Measurements from ENCODE around the gene BPIFA2.
"Not testable (repeated sequence)": the region's sequence is repeated elsewhere in the genome, so short reads cannot be mapped to it uniquely, and the experiment has no call there.

Gene BPIFA2

DNA sequence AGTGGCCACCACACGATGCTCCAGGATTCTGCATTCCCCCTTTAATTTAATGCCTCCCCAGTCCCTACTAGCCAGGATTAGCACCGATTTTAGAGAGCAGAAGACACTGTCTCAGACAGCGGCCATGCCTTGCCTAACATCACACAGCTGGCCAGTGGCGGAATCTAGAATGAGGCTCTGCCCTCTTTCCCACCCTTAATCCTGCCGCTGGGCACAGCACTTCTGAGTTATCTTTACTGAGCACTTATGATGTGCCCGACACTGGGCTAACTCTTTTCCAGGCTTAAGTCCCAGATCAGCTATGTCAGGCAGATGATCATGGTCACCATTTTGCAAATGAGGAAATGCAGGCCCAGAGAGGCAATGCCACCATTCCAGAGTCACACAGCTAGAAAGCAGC lies 5.6 kb upstream of the BPIFA2 start:
- DNase-seq, result no peak

DNA sequence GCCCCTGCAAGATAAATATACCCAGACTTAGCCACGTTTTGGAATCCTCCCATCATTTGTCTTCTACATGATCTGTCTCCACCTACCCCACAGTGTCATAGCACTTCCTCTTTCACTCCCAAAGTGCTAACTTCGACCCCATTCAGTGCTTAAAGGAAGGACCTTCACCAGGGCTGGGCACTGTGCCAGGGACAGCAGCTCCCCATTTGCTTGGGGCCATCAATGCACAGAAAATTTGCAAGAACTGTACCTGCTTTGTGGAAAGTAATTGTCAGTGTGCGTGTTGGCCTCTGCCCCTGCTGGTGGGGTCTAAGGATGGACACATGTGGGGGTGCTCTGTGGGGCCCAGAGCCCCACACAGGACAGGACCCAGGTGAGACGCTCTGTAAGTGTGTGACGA lies 5.2 kb upstream of the BPIFA2 start:
- DNase-seq, result no peak

DNA sequence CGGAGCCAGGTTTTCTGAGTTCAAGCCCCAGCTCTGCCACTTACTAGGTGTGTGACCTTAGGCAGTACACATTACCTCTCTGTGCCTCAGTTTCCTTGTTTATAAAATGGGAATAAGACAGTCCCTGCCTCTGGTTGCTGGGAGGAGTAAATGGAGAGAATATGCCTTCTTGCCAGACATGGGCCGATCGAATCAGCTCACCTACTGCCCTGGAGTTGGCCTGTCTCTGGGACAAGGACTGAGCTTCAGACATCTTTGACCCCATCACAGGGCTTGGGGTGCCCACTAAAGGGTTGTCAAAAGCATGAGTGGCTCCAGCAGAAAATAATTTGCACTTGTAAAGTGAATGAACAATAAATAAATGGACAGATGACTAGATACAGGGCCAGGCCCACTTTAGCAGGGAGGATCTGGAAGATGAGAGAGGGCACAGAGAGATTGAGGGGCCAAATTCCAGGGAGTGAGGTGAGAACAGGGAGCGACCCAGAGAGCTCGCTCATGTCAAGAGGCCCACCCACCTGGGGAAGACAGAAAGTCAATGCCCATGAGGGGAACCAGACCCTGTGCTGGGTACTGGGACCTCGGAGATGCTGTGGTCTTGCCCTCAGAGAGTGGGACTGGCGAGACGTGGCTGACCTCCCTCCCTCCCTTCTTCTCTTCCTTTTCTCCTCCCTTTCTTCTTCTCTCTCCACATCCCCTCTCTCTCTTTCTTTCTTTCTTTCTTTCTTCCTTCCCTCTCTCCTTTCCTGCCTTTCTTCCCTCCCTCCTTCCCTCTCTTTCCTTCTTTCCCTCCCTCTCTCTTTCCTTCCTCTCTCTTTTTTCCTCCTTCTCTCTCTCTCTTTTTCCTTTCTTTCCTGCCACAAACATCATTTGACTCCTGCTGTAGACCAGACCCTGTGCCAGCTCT lies 3.9 kb upstream of the BPIFA2 start:
- DNase-seq, result no peak

DNA sequence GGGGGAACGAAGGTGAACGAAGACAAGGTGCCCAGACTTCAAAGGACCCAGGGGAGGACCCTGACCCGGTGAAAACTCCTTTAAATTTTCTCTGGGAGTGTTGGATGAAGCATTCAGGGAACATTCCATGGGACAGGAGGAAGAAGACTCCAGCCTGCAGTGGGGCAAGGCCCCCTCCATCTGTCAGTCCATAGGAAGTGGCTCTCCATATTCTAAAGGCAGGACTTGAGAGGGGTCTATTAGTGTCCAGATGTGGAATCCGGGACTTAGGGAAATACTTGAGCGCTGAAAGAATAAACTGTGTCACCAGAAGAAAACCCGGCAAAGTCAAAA lies 3.2 kb upstream of the BPIFA2 start:
- DNase-seq, result no peak

DNA sequence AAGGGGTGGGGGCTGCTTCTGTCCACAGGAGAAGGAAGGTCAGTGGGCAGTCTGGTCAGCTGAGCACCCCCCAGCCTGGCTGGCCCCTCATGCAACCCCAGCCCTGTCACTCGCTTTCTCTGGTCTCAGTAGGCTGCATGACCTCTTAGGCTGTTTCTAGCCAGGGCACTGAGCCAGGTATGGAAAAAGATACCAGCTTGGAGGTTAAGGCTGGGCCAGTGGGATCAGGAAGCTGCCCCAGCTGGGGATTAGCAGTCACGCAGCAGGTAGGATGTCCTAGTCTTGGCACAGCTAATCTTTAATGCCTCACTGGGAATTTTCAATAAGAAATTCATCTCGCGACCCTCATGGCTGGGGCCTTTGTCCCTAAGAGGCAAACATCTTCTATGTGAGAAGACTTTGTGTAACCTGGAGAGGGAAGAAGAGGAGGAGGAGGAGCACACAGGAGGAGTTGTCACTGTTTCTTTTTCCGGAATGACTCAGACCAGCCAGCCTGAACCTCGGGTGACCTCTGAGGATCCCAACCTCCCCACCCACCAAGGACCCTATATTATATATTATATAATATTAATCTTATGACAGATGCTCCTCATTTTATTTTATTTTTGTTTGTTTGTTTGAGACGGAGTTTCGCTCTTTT lies 2.4 kb upstream of the BPIFA2 start:
- no peak for DNase-seq

DNA sequence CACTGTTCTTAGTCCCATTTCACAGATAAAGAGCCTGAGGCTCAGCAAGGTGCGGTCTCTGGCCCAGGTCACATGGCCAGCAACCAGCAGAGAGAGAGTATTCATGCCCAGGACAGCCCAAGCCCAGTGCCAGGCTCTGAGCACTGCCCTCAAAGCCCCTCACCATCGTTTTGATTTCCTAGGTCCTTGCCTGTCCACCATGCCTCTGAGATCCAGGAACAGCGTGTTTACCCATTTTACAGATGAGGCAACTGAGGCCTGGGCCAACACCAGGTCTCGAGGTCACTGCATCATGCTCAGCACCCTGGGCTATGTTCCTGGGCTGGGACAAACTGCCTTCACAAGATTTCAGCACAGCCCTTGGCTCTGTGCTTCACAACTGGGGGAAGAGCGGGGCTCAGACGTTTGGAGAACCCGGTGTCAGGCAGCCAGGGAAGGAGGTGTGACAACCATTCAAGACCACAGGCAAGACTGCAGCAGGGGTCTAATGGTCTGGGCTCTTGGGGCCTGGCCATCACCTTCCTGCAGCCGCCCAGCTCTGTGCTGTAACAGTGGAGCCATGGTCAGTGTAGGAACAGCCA lies 1.3 kb upstream of the BPIFA2 start:
- no peak for DNase-seq

DNA sequence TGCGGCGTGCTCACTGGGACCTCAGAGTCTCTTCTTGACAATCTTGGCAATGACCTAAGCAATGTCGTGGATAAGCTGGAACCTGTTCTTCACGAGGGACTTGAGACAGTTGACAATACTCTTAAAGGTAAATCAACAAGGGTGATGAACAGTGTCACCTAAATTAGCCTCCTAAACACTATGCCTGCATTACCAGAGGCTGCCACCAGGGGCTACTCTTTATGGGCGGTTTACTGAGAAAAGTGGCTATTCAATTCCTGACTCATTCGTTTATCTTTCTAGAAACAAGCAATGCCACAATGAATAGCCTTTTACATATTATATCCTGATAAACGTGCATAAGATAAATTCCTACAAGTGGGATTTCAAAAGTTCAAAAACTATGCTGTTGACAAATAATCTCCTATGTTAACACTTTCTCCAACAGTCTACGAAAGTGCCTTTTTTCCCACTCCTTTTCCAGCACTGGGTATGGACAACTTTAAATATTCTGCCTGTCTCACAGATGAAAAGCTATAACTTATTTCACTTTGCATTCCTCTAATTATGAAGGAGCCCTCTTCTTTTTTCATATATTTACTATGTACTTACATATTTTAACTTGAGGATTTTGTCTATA lies 1.3 kb downstream of the BPIFA2 start:
- DNase-seq, result peak; percentile 7 to 62

DNA sequence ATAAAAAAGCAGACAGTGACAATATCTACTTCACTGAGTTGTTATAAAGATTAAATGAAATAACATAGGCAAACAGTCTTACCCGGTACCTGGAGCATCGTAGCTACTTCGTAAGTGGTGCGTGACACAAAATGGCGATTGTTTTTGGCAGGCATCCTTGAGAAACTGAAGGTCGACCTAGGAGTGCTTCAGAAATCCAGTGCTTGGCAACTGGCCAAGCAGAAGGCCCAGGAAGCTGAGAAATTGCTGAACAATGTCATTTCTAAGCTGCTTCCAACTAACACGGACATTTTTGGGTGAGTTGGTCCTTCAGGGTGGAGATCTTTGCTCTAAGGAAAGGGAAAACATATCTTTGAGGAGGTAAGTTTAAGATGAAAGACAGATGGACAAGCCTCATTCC lies 4.8 kb downstream of the BPIFA2 start:
- no peak for DNase-seq

DNA sequence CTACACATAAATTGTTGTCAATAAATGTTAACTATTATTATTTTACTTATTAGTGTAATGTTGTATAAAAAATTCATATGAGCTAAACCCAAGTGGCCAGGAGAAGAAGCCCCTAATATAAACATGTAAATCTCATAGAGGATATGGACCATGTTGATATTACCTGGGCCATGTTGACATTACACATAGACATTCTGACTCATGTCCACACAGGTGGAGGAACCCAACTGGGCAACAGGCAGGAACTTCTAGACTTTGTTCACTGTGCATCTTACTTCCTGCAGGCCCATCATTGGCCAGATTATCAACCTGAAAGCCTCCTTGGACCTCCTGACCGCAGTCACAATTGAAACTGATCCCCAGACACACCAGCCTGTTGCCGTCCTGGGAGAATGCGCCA lies 7.2 kb downstream of the BPIFA2 start:
- DNase-seq, result no peak

DNA sequence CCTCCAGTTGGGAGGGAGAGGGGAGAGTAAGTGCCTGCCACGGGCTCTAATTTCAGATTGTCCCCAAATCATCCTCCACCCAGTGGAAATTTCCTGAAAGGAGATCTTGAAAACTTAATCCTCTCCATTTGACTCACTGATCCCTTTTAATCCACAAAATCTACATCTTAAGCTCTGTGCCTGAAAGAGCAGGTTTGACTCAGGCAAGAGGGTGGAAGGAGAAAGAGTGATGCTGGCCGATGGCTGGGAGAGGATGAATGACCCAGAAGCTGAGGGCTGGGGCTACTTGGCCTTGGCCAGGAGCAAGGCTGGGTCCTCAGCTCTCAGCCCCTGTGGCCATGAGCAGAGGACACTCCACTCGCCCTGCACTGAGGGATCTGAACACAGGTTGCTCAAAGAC lies 8.1 kb downstream of the BPIFA2 start:
- DNase-seq, result no peak

DNA sequence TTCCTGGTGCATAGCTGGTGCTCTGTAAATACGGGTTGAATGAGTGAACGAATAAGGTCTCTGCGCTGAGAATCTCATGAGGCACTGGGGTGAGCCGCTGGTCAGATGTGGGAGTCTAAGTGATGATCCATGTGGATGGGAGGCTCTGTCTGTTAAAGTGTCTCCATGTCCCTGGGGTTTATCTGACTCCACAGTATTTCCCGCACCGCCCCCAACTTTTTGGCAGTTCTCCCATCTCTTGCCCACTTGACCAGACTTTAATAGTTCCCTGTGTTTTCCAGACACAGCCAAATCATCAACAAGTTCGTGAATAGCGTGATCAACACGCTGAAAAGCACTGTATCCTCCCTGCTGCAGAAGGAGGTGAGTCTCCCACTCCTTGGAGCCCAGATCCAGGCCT lies 9.9 kb downstream of the BPIFA2 start:
- no peak for DNase-seq

DNA sequence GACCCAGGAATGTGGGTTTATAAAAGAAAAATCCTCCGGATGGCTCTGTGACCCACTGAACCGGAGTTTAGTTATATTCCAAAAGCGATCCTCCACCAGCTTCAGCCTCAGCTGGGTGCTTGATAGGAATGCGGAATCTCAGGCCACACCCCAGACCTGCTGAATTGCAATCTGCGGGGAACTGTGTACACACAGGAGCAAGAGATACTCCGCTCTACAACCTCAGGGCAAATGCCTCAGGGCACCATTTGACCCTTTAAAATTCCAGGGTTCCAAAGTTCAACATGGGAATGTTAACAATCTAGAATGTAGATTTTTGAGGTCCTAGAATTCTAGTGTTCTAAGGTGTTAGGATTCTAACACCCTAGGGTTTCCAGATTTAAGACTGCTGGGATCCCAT lies 10.8 kb downstream of the BPIFA2 start:
- no peak for DNase-seq

DNA sequence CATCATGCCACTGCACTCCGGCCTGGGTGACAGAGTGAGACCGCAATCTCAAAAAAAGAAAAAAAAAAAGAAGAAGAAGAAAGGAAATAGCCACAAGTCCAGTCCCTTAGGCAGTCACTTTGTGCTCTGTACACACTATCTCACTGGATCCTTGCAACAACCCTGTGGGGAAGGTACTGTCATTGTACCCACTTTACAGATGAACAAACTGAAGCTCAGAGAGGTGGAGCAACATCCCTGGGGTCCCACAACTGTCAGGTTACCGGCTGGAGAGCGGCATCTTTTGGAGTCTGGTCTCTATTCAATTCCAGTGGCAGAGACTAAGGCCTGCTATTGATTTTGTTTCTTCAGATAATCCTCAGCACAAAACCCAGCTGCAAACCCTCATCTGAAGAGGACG lies 12.2 kb downstream of the BPIFA2 start:
- no peak for DNase-seq

DNA sequence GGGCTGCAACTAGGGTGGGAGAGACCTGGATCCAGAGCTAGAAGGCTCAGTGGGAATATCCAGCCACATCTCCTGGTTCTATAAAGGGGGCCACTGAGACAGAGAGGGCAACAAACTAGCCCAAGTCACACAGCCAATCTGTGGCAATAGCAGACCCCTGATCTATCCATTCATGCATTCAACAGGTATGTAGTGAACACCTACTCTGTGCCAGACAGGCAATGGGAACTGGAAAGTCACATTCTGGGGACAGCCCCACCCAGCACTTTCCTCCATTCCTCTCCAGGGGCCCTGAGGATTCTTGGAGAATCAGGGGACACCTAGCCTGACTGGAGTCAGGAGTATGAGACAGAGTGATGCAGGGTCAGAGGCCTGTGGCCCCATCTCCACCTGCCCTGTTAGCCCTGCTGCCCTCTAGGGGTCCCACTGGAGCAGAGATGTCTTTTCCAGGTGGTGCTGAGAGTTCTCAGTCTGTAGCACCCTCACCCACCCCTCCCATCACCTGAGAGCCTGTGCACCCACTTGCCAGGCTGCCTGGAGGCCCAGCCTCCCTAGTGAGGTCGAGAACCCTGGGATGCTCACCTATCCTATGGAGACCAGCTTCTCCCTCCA lies 13.6 kb downstream of the BPIFA2 start:
- DNase-seq, result no peak

DNA sequence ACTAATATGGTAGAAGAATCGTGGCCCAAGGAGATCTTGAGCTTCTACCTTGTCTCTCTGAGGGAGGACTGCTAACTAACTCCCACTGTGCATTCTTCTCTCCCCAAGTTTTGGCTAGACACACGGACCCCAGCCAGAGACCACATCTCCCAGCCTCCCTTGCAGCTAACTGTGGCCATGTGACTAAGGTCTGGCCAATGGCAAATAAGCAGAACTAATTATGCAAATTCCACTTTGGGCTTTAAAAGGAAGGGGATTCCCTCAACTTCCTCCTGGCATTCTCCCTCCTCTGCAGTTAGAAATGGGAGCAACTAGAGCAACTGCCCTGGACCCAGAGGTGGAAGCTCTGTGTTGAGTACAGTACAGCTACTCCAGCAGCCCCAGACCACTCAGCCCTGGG lies 15.4 kb downstream of the BPIFA2 start:
- peak; percentile 48 to 55 for DNase-seq

DNA sequence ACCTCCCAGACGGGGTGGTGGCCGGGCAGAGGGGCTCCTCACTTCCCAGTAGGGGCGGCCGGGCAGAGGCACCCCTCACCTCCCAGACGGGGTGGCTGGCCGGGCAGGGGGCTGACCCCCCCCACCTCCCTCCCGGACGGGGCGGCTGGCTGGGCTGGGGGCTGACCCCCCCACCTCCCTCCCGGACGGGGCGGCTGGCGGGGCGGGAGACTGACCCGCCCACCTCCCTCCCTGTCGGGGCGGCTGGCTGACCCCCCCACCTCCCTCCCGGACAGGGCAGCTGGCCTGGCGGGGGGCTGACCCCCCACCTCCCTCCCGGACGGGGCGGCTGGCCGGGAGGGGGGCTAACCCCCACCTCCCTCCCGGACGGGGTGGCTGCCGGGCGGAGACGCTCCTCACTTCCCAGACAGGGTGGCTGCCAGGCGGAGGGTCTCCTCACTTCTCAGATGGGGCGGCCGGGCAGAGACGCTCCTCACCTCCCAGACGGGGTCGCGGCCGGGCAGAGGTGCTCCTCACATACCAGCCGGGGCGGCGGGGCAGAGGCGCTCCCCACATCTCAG lies 17.2 kb downstream of the BPIFA2 start:
- DNase-seq, result not testable (repeated sequence)

DNA sequence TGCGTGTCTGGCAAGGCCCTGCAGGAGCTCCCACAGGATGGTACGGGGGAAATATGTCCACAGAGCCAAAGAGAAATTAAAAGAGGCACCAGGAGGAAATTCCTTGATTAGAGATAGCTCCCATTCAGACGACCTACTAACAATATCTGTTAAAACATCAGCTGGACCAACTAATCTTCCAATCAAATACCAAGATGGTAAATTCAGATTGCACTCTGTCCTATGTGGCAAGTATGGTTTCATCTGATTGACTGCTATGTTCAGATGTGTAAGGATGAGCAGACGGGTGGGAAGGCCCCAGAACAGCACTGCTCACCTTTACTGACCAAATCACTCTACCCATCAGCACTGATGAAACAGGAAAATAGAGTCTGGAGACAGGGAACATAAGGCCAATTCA lies 19.5 kb downstream of the BPIFA2 start:
- no peak for DNase-seq

DNA sequence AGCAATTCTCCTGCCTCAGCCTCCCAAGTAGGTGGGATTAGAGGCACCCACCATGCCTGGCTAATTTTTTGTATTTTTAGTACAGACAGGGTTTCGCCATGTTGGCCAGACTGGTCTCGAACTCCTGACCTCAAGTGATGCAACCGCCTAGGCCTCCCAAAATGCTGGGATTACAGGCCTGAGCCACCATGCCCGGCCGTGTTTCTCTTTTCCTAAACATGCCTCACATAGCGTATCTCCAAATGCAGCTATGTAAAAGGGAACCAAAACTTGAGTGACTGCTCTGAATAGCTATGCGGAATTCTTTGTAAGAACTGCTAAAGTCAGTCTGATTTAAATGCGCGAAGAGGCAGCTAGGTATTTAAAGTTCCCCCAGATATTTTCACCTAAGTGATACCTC lies 20.5 kb downstream of the BPIFA2 start:
- DNase-seq, result no peak

DNA sequence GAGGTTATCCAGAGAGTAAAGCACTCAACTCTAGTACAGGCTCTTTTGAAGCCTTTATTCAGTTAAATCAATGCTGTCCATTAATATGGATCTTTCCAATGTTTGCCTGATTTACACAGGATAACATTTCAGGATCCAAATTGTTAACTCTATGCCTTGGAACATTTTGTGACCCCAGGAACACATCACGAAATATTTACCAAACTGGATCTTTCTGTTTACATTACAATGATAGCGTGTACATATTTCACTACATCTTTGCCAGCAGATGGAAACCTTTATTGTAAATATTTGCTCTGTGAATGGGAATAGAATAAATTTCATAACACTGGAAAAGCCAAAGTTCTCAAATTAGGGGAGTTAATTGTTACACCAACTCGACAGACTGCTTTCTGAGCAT lies 23.5 kb downstream of the BPIFA2 start:
- DNase-seq, result no peak

DNA sequence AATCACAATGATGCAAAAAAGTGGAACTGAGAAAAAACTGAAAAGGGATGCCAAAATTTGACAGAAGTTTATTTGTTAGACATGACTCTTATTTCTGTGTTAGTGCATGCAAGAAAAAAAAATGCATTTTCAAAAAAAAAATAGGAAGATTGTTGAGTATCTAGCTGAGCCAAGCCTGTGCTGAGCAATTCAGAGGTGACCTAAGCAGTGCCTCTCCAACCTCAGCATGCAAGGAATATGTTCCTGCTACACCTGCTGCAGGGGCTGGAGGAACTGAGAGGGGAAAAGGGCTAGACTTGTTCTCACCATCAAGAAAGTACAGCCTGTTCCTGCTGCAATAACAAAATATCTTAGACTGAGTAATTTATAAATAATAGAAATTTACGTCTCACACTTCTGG lies 24.0 kb downstream of the BPIFA2 start:
- DNase-seq, result no peak

DNA sequence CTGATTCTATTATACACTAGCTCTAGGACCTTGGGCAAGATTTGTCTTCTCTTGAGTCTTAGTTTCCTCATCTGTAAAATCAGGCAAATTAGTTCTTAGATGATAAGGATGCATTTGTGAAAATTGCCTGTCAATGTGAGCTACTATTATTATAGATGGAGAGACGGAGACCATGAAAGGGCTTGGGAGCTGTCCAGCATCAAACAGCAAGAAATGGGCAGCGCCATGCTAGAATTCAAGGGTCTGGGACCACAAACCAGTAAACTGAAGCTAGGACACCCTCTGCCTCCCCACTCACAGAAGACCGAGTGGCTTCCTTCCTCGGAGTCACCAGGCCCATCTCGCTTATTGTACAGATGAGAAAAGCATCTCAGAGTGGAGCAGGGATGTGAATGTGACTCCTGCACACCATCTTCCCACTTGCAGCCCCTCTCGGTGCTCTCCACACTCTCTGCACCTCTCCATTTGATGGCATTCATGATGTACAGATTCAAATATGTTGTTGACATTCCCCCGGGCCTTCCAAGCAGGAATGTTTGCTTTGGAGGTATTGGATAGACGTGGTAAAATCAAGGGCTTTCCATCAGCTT lies 25.0 kb downstream of the BPIFA2 start:
- DNase-seq, result no peak

DNA sequence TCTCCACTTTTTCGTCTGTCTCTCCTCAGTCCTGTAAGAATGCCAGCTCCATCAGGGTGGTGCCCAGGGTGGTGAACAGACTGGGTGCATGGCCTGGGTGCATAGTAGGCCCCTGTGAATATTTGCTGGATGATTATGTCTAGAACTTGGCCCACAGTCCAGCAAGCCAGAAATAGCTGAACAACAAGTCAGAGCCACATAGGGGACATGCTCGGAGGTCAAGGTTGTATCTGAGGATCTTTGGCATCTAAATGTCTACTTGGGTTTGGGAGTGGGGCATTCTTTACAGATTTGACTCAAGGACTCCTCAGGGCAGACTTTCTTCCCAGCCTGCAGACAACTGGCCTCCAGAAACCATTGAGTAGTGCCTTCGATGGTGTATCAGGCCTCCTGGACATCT lies 31.1 kb downstream of the BPIFA2 start:
- DNase-seq, result no peak

DNA sequence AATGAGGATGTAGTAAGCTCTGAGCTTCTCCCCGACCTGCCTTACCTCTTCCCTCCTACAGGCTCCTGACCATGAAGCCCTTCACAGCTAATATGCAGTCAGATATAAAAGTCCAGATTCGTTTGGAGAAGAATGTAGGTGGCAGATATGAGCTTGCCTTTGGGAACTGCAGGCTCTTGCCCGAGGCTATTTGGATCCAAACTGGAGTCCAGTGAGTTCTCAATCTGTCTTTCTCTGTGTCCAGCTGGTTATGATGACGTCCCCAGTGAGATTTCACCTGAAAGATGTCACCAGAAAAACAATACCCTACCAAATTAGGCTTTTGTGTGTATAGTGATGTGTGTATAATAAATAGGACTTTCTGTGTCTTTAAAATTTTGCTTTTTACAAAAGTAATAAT lies 34.5 kb downstream of the BPIFA2 start:
- DNase-seq, result no peak

All from inflammatory macrophage treated with lipopolysaccharide for 1 hour (primary cell).